Activated T-cell treated with anti-CD3 and anti-CD28 coated beads for 4 hours (primary cell): ENCODE results near the gene ABHD17B.
"Not testable (repeated sequence)": the region's sequence is repeated elsewhere in the genome, so short reads cannot be mapped to it uniquely, and the experiment has no call there.

Experiments used
- DNase-seq: peaks from one replicate; pipeline ENCODE4 v3.0.0-alpha.2; 2020

The ABHD17B gene

GRCh38 chr9:71911061-71911907, at the start of gene ABHD17B, which contains the start of gene C9orf85:
Gene ABHD17B, minus strand, starts transcription at chr9:71911193. Its CDS starts 36,113 bp downstream, at chr9:71875080.
Gene C9orf85, plus strand, starts transcription at chr9:71911639. Its CDS starts 96 bp downstream, at chr9:71911735.
- DNase-seq, result peak; percentile 95

DNA sequence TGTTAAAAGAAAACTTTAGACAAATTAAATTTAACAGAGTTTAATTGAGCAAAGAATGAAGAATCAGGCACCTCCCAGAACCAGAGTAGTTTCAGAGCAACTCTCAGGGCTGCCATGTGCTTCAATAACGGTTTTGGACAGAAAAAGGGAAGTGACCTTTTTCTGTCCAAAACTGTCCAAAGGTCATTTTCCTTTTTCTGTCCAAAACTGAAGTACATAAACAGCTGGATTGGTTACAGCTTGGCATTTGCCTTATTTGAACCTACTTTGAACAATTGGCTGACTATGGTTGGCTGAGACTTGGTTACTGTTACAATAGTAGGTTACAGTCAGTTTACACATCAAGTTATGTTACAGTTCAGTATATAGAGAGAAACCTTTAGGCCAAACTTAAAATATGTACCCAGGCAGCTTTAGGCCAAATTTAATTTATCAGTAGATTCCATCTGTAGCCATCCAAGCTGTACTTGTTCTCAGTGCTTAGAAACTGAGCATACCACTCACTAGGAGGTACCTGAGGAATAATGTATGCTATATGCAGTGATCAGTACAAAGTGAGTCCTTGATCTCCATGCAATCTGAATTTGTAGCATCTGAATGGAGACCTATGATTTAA, 44.4 kb upstream of the ABHD17B start:
- no peak for DNase-seq

DNA sequence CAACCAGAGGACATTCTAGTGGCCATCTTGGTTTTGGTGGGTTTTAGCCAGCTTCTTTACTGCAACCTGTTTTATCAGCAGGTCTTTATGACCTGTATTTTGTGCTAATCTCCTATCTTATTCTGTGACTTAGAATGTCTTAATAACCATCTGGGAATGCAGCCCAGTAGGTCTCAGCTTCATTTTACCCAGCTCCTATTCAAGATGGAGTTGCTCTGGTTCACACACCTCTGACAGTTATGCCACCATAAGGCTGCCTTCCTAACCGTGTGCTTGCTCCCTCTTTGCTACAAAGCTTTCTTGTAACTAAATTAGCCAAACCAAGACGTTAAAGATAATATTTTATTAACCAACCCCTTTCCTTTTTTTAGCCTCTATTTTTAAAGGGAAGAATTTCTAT, 43.7 kb upstream of the ABHD17B start:
- not testable (repeated sequence) for DNase-seq

DNA sequence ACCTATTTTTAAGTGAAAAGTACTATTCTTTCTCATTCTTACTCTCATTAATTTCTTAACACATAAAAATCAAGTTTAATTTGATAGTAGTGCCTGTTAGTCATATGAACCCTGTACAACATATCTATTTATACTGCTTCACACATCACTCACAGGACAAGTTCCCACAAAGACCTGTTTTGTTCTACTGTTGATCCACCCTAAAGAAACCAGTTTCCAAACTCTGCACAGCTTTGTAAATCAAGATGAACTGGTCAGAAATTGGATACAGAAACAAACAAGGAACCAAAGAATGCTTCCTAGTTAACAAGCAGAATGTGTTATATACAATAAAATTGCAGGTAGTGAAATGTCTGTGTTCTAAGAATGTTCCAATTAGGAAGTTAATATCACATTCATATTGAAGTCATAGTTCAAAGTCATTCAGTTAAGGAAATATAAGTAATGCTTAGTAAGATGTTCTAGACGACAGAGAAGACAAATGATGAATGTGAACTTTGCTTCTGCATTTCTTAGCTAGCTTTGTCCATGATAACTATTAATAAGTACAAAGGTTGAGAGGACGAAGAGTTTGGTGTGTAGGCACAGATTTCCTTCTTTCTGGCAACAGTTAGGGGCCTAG, 33.9 kb upstream of the ABHD17B start:
- no peak for DNase-seq

GRCh38 chr9:71941998-71942567, 31.1 kb upstream of the ABHD17B start:
- no peak for DNase-seq

GRCh38 chr9:71941060-71941568, 30.1 kb upstream of the ABHD17B start:
- DNase-seq, result no peak

GRCh38 chr9:71937898-71938297, 26.9 kb upstream of the ABHD17B start:
- DNase-seq, result no peak

DNA sequence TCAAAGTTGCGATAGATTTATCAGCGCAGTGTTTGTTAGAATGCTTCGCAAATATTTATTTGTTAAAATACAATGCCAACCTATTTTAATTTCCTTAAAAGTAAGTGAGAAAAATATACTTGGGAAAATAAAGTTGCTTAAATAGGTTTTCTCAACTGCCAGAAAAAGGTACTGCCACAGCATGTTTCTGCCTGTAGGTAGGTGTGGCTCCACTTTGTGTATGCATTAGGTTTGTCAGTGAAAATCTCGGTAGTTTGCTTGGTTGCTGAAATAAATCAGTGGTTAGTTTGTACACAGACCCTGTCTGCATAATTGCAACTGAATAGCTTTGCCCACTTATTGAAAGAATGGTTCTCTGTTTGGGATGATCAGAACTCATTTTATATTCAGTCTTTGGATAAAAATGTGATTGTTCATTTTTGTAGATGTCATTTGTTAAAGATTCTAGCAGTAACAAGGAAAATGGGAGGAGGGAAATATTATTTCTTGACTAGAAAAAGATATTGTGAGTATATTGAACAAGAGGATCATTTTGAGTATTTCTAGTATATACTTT, 26.2 kb upstream of the ABHD17B start:
- DNase-seq, result no peak

DNA sequence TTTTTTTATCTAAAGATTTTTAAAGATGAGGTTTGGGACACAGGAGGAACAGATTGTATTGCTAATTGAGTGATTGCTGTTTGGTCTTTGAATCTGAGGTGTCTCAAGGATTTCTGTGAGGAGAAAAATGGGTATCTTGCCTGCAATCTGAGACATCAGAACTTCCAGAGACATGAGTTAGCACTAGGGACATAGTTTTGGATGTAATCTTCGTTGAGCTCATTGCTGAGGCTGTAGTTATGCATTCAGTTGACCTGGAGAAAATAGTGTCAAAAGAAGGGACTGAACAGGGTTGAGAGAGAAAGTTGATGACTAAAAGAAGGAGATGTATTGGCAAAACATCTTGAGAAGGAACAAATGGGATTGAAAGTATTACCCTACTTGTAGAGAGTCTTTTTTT, 25.1 kb upstream of the ABHD17B start:
- no peak for DNase-seq

DNA sequence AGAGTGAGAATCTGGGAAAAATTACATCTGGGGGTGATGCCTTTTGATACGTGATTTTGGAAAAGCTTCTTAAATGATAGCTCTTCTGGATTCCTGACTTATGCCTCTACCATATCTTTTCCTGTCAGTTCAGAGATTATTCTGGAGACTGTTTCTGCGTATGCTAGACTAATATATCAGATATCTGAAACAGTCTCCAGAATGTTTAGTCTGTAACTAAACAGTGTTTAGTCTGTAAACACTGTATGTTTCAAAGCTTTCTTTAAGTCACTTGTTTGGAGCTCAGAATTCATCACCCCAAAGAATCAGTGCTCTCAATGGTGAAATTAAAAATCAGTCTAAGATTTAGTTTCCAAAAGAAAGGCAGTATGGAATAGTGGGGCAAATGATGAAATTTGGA, 20.2 kb upstream of the ABHD17B start:
- no peak for DNase-seq

DNA sequence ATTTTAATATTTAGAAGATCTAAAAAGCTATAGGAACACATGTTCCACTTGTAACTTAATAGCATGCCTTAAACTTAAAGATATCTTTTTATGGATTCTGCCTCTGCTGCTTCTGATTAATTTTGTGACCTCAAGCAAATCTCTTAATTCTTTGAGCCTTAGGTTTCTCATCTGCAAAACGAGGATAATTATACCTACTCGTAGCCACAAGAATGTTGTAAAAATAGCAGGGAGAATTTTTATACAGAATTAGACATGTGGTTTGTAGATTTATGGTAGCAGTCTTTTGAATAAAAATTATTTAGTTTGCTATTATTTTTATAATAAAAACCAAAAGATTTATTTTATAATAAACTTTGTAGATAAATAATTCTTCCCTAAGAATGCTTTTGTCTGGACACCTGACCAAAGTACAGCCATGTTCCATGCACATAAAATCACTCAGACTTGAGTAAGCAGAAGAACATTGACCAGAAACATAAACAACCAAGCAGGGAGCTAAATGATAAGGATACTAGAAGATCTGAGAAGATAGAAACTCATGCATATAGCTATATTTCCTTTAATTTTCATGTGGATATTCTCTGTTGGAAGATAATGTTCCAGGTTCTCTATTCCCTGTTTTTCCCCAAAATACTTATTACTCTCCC, 18.9 kb upstream of the ABHD17B start:
- DNase-seq, result no peak

GRCh38 chr9:71929223-71929622, 18.2 kb upstream of the ABHD17B start:
- DNase-seq, result no peak

DNA sequence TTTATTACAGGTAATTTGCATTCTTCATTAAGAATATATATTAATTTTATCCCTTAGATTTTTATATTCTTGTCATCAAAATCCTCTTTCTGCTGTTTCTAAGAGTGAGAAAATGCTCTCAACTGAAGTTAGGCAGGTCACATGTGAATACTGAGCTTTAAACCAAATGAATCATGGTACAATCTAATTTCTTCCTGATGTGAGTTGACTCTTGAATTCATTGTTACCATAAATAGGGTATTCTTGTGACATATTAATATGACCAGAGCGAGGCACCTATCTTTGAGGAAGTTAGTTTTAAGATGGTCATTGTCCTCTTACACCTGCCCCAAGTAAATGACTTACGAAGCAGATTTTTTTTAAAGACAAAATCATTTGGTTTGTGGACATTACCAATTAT, 17.8 kb upstream of the ABHD17B start:
- DNase-seq, result no peak

GRCh38 chr9:71928376-71928775, 17.4 kb upstream of the ABHD17B start:
- DNase-seq, result no peak

GRCh38 chr9:71925834-71926233, 14.8 kb upstream of the ABHD17B start:
- no peak for DNase-seq

DNA sequence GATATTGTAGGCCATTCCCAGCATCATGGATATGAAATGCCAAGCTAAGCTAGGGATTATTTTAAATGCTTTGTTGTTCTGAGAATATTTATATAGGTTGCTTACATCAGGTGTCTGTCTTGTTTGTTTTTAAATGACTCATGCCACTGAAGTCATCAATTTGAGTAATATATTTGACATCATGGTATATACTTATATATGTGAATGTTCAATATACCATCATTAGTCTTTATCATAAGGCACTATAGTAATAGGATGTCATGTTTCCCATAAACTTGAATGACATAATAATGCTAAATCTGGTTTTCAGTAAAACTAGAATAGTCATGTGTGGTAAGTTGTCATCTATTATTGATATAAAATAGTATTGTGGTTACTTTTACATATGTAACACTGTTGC, 13.6 kb upstream of the ABHD17B start:
- no peak for DNase-seq

DNA sequence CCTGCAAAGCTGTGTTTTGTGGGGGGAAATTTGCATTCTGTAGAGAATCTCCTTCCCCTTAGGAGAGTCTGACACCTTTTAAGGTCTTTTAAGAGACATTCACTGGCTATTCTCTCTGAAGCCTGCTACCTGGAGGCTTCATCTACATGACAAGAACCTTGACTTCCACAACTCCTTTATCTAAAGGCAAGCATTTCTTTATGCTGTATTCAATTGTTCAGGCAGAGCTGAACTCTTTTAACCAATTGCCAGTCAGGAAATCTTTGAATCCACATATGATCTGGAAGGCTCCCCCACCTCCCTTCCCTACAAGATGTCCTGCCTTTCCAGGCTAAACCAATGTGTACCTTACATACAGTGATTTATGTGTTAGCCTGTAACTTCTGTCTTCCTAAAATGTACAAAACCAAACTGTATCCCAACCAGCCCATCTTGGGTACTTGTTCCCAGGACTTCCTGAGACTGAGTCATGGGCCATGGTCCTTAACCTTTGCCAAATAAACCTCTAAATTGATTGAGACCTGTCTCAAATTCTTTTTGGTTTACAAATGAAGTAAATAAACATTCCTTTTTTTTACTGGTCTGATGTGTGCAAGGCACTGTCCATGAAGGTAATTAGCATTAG, 10.3 kb upstream of the ABHD17B start:
- DNase-seq, result no peak

GRCh38 chr9:71920456-71921189, 9.6 kb upstream of the ABHD17B start:
- DNase-seq, result no peak

GRCh38 chr9:71918419-71918818, 7.4 kb upstream of the ABHD17B start:
- no peak for DNase-seq

DNA sequence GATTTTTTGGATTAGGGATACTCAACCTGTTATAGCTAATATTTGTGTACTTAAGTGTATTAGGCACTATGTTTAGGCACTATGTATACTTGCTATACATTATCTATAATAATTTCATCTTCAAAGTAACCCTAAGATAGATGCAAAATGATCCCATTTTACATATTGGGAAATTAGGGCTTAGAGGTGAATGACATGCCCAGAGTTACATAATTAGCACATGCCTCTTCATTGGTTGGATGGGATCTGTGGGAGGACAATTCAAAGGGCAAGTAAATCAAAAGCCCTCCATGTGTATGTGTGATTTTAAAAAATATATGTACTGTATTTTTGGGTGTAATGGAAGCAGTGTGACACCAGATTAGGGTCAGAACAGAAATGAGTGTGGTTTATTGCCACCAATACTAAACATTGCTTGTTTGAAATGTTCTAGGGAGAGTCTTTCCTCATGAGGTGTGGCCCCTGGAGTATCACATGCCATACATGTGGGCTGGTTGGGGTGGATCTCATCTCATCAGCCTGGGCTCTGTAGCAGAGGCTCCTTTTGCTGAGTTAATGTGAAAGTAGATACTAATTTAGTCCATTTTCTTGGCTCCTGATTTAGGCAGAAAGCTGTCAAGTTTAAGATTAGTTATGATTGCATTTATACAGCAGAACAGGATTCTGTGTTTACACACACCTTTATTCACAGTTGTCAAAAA, 6.0 kb upstream of the ABHD17B start:
- no peak for DNase-seq

DNA sequence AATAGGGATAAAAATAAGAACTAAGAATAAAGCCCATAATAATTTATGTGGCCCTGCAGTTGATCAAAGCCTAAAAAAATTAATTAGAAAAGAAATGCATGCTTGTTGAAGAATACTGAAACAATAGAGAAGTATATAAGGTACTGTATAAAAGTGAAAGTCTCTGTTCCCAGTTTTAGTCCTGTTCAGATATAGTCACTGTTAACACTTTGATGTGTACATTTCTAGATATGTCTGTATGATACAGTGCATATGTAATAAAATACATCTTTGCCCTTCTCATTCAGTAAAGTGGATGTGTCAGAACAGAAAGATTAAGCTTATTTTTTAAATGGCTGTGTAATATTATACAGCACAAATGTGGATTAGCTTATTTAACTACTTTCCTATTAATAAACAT, 4.5 kb upstream of the ABHD17B start:
- DNase-seq, result no peak
